H9 (cell line): Measurements from ENCODE around the gene TFB1M. TPM values are rescaled to one million over a fixed set of nuclear protein-coding genes. Genes with fewer than 3 reads are reported as not detected.

Experiments used
- DNase-seq: peaks from one replicate; pipeline ENCODE4 v3.0.0-alpha.2; 2017
- H2AFZ ChIP-seq: one replicate; pipeline ENCODE4 v1.6.1; 2013; ENCODE audit warnings: mild to moderate bottlenecking, low read length, control low read depth, moderate library complexity
- H2AK5ac ChIP-seq: 2 replicates; pipeline ENCODE4 v1.6.1; 2013; ENCODE audit warnings: low read length, control low read depth, mixed read lengths; ENCODE audit not compliant: insufficient read length
- H2BK120ac ChIP-seq: one replicate; pipeline ENCODE4 v1.6.1; 2013; ENCODE audit warnings: low read depth, mild to moderate bottlenecking, low read length, control low read depth, inconsistent platforms; ENCODE audit not compliant: poor library complexity, severe bottlenecking
- H2BK12ac ChIP-seq: 2 replicates; pipeline ENCODE4 v1.6.1; 2013; ENCODE audit warnings: low read length, control low read depth, mixed read lengths, low read depth; ENCODE audit not compliant: insufficient read length
- H2BK15ac ChIP-seq: 2 replicates; pipeline ENCODE4 v1.6.1; 2013; ENCODE audit warnings: low read depth, low read length, control low read depth
- H2BK20ac ChIP-seq: one replicate; pipeline ENCODE4 v1.6.1; 2013; ENCODE audit warnings: low read depth, mild to moderate bottlenecking, low read length, control low read depth, inconsistent platforms; ENCODE audit not compliant: poor library complexity, severe bottlenecking
- H2BK5ac ChIP-seq: 2 replicates; pipeline ENCODE4 v1.6.1; 2013; ENCODE audit warnings: low read length, control low read depth, mixed read lengths; ENCODE audit not compliant: insufficient read length
- H3K14ac ChIP-seq: 2 replicates; pipeline ENCODE4 v1.6.1; 2013; ENCODE audit warnings: low read length, control low read depth; ENCODE audit not compliant: insufficient read depth
- H3K18ac ChIP-seq: 2 replicates; pipeline ENCODE4 v1.6.1; 2013; ENCODE audit warnings: low read depth, mild to moderate bottlenecking, mixed read lengths, low read length, control low read depth; ENCODE audit not compliant: insufficient read length
- H3K23ac ChIP-seq: 2 replicates; pipeline ENCODE4 v1.6.1; 2013; ENCODE audit warnings: low read length, control low read depth, mixed read lengths, low read depth; ENCODE audit not compliant: insufficient read length
- H3K23me2 ChIP-seq: 2 replicates; pipeline ENCODE4 v1.6.1; 2013; ENCODE audit warnings: low read depth, mild to moderate bottlenecking, mixed read lengths, low read length, control low read depth; ENCODE audit not compliant: insufficient read length, poor library complexity, severe bottlenecking
- H3K27ac ChIP-seq: 2 replicates; pipeline ENCODE4 v1.5.1; 2013; ENCODE audit warnings: low read length, control low read depth, mixed read lengths, low read depth; ENCODE audit not compliant: insufficient read length
- H3K27me3 ChIP-seq: 2 replicates; pipeline ENCODE4 v1.6.1; 2013; ENCODE audit warnings: low read length, control low read depth, inconsistent platforms; ENCODE audit not compliant: insufficient read depth
- H3K4ac ChIP-seq: 2 replicates; pipeline ENCODE4 v1.6.1; 2013; ENCODE audit warnings: low read depth, mild to moderate bottlenecking, control low read depth, inconsistent platforms, low read length, moderate library complexity
- H3K4me1 ChIP-seq: 2 replicates; pipeline ENCODE4 v1.6.1; 2013; ENCODE audit warnings: low read length, control low read depth, inconsistent platforms; ENCODE audit not compliant: insufficient read depth
- H3K4me2 ChIP-seq: 2 replicates; pipeline ENCODE4 v1.6.1; 2013; ENCODE audit warnings: low read length, control low read depth, mixed read lengths; ENCODE audit not compliant: insufficient read length, insufficient read depth
- H3K56ac ChIP-seq: 2 replicates; pipeline ENCODE4 v1.6.1; 2013; ENCODE audit warnings: low read depth, mild to moderate bottlenecking, mixed read lengths, low read length, control low read depth; ENCODE audit not compliant: insufficient read length
- H3K79me1 ChIP-seq: 2 replicates; pipeline ENCODE4 v1.6.1; 2013; ENCODE audit warnings: low read depth, mild to moderate bottlenecking, moderate library complexity, low read length, control low read depth, inconsistent platforms; ENCODE audit not compliant: insufficient read depth, poor library complexity, severe bottlenecking
- H3K79me2 ChIP-seq: 2 replicates; pipeline ENCODE4 v1.6.1; 2013; ENCODE audit warnings: low read length, control low read depth, inconsistent platforms; ENCODE audit not compliant: insufficient read depth
- H3K9ac ChIP-seq: 2 replicates; pipeline ENCODE4 v1.6.1; 2013; ENCODE audit warnings: low read length, control low read depth, mixed read lengths; ENCODE audit not compliant: insufficient read length; ENCODE audit errors: extremely low read depth
- H3K9me3 ChIP-seq: one replicate; pipeline ENCODE4 v1.6.1; 2013; ENCODE audit warnings: low read depth, low read length, inconsistent platforms; ENCODE audit not compliant: control insufficient read depth
- H3T11ph ChIP-seq: one replicate; pipeline ENCODE4 v1.6.1; 2013; ENCODE audit warnings: mild to moderate bottlenecking, low read length, control low read depth, inconsistent platforms
- H4K20me1 ChIP-seq: one replicate; pipeline ENCODE4 v1.6.1; 2013; ENCODE audit not compliant: control insufficient read depth, insufficient read length, insufficient read depth
- H4K5ac ChIP-seq: 2 replicates; pipeline ENCODE4 v1.6.1; 2013; ENCODE audit warnings: low read depth, mild to moderate bottlenecking, mixed read lengths, low read length, control low read depth; ENCODE audit not compliant: insufficient read length
- H4K8ac ChIP-seq: replicated peaks from 2 replicates; pipeline ENCODE4 v1.6.1; 2013; ENCODE audit warnings: low read length, control low read depth, mixed read lengths, low read depth; ENCODE audit not compliant: insufficient read length
- H4K91ac ChIP-seq: 2 replicates; pipeline ENCODE4 v1.6.1; 2013; ENCODE audit warnings: low read depth, mild to moderate bottlenecking, moderate library complexity, mixed read lengths, low read length, control low read depth; ENCODE audit not compliant: insufficient read length
- H3K27ac Mint-ChIP-seq, 3 experiments: 2 replicates in 2 of 3; 3 replicates in 1 of 3; pipeline ENCODE4 v1.8.0; 2020 to 2021; ENCODE audit warnings: mixed read lengths in 3 of 3, mild to moderate bottlenecking in 1 of 3, moderate library complexity in 1 of 3
- H3K27me3 Mint-ChIP-seq: 2 replicates; pipeline ENCODE4 v1.8.0; 2021; ENCODE audit warnings: low read depth, mild to moderate bottlenecking, moderate library complexity, mixed read lengths
- H3K36me3 Mint-ChIP-seq, 3 experiments: 2 replicates in 2 of 3; 3 replicates in 1 of 3; pipeline ENCODE4 v1.8.0; 2020 to 2021; ENCODE audit warnings: low read depth in 3 of 3, mixed read lengths in 3 of 3; ENCODE audit not compliant: insufficient read depth in 1 of 3
- H3K4me1 Mint-ChIP-seq, 2 experiments: 2 replicates each; pipeline ENCODE4 v1.8.0; 2020; ENCODE audit warnings: mixed read lengths in 2 of 2
- H3K4me3 Mint-ChIP-seq, 2 experiments: 2 replicates in 1 of 2; 3 replicates in 1 of 2; pipeline ENCODE4 v1.8.0; 2020 to 2021; ENCODE audit warnings: mild to moderate bottlenecking in 2 of 2, mixed read lengths in 2 of 2, moderate library complexity in 1 of 2
- H3K9me3 Mint-ChIP-seq, 2 experiments: 2 replicates in 1 of 2; 3 replicates in 1 of 2; pipeline ENCODE4 v1.8.0; 2020; ENCODE audit warnings: mild to moderate bottlenecking in 2 of 2, mixed read lengths in 2 of 2, moderate library complexity in 1 of 2
- CTCF ChIP-seq: fragments of 200-600 bp; sonication (generic); conservative IDR thresholded peaks from 3 replicates; pipeline ENCODE4 v1.8.0; 2021; ENCODE audit warnings: antibody characterized with exemption, mild to moderate bottlenecking
- WGBS: extraction: QIAGEN DNeasy Blood & Tissue Kit; methylation state at CpG from one replicate; pipeline ENCODE4 v1.1.7; 2013; ENCODE audit warnings: missing lambda C conversion rate, low lambda C conversion rate, mixed read lengths; ENCODE audit not compliant: insufficient read length; ENCODE audit errors: extremely low coverage; 5-methylcytosine and 5-hydroxymethylcytosine counted together
- total RNA-seq: library from RNA; stranded (reverse); gene quantifications from 2 replicates; pipeline ENCODE4 v1.2.1, GENCODE V29; 2021

TFB1M gene
- total RNA-seq, 1 experiment from 2014 or later: 28.6 TPM

GRCh38 chr6:155275808-155276480, 38.3 kb downstream of the TFB1M start:
- Mint-ChIP-seq H3K9me3 (no peaks in the 10 kb centered on the region), H3K27ac (peak overlapping the region; percentile 29 to 72 (median 39); a peak in 5 of 7 replicates)

More at GRCh38 chr6:155275808-155276480, 38.3 kb downstream of the TFB1M start:
- H4K20me1 ChIP-seq: no peaks in the 10 kb centered on the region
- no peak overlapping the region for H3K4me2 ChIP-seq
- H3K23me2 ChIP-seq: no peaks in the 10 kb centered on the region
- no peak overlapping the region for H3K56ac ChIP-seq
- H3K4me1 ChIP-seq: peaks cover 4% of the 10 kb centered on the region; the same call in 1 of the 2 replicates
- H3K18ac ChIP-seq: no peak overlapping the region
- H2AFZ ChIP-seq: no peak overlapping the region
- H3T11ph ChIP-seq: no peak overlapping the region
- no peak overlapping the region for H2BK20ac ChIP-seq
- H4K5ac ChIP-seq: no peak overlapping the region
- no peak for DNase-seq
- no peak overlapping the region for H3K23ac ChIP-seq
- H2BK5ac ChIP-seq: no peak overlapping the region
- no peak overlapping the region for H4K91ac ChIP-seq
- no peak overlapping the region for H3K4me3 Mint-ChIP-seq
- no peak overlapping the region for H2AK5ac ChIP-seq
- no peak overlapping the region for H2BK15ac ChIP-seq
- no peak overlapping the region for H3K4ac ChIP-seq
- H3K27me3 Mint-ChIP-seq: no peaks in the 10 kb centered on the region
- H3K79me2 ChIP-seq: no peaks in the 10 kb centered on the region
- WGBS: no CpG with 5 or more reads among the region's 10 CpGs
- peaks cover 21% of the 10 kb centered on the region in 2 experiments for H3K4me1 Mint-ChIP-seq
- no peaks in the 10 kb centered on the region for H3K27me3 ChIP-seq
- H3K9ac ChIP-seq: no peak overlapping the region
- peaks cover 10 to 24% (median 23%) of the 10 kb centered on the region in 3 experiments; a peak in 6 of 7 replicates for H3K36me3 Mint-ChIP-seq
- H2BK12ac ChIP-seq: no peak overlapping the region
- H3K14ac ChIP-seq: no peak overlapping the region
- no peak overlapping the region for H4K8ac ChIP-seq
- no peak overlapping the region for H2BK120ac ChIP-seq
- H3K79me1 ChIP-seq: no peaks in the 10 kb centered on the region
- TF ChIP-seq CTCF: no peak
- no peak overlapping the region for H3K27ac ChIP-seq
- no peaks in the 10 kb centered on the region for H3K9me3 ChIP-seq
